Activated CD4-positive, alpha-beta T cell treated with anti-CD3 and anti-CD28 coated beads, Interleukin-2, Interleukin-6, amounts not matched to agents 100 ng/mL and 50 ng/mL, durations not matched to agents 16 hours and 8 hours (primary cell): Measurements from ENCODE around the gene ACOT6.
"Not testable (repeated sequence)": the region's sequence is repeated elsewhere in the genome, so short reads cannot be mapped to it uniquely, and the experiment has no call there.

Experiments used
- DNase-seq: peaks from one replicate; pipeline ENCODE4 v3.0.0-alpha.2; 2020

Gene ACOT6

DNA sequence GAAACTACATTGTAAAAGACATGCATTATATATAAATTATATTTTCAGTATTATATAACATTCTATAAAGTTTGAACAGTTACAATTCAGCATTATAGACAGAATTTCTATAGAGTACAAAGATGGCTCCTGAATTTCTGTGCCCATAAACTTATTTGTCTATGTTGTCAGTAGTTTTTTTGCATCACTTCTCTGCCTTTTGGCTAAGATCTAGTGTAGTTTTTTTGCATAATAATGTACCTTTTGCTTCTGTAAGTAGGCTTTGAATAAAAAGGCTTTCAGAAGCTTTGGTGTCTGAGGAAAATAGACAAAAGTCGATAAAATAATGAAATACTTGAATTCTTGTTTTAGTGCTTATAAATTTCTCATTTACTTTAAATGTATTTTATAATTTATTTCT lies 43.5 kb downstream of the ACOT6 start:
- DNase-seq: no peak

DNA sequence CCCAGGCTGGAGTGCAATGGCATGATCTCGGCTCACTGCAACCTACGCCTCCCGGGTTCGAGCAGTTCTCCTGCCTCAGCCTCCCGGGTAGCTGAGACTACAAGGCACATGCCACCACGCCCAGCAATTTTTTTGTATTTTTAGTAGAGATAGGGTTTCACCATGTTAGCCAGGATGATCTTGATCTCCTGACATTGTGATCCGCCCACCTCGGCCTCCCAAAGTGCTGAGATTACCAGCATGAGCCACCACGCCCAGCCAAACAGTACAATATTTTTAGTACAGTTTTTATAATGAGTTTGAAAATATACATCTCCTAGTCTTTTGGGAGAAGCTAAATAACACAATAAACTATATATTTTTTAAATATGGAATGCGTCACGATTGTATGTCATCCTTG lies 46.9 kb downstream of the ACOT6 start:
- not testable (repeated sequence) for DNase-seq

DNA sequence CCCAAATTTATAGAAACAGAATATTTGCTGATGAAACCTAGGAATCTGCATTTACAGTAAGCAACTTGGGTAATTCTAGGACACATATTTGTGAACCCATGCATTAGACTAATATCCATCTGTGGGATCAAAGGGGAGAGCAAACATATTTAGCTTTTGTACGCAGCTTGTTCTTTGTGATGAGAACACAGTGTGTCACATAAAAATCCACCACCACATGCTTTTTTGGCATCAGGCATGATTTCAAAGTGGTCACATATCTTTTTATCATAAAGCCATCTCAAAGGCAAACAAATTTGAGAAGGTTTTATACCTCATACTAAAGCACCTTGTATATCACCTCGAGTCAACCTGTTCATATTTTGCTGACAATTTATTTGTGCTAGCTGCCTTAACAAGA lies 48.2 kb downstream of the ACOT6 start:
- no peak for DNase-seq

DNA sequence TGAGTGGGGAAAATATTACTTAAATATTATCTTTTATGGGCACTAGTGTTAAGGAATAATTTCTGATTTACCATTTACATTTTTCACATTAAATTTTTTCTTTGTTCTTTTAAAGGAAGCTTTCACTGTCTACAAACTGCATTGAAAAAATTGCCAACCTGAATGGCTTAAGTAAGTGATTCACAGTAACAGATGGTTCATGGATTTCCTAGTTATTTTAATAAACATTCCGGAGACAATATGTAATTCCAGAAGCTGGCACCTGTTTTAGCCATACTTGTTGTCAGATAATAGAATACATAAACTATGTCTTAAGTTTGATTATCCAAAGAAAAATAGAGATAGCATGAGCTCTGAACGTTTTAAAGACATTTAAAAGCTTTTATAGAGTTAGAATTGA lies 49.6 kb downstream of the ACOT6 start:
- no peak for DNase-seq

DNA sequence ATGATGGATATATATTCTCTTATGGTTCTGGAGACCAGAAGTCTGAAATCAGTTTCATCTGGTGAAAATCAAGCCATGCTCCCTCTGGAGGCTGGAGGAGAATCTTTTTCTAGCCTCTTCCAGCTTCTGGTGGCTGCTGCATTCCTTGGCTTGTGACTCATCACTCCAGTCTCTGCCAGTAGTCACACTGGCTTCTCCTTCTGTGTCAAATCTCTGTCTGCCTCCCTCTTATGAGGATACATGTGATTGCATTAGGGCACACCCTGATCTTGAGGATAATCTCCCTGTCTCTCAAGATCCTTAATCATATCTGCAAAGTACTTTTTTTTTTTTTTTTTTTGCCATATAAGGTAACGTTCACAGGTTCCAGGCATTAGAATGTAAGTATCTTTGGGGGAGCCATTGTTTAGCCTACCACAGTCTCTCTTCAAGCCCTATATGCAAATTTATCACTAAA lies 50.2 kb downstream of the ACOT6 start:
- no peak for DNase-seq

DNA sequence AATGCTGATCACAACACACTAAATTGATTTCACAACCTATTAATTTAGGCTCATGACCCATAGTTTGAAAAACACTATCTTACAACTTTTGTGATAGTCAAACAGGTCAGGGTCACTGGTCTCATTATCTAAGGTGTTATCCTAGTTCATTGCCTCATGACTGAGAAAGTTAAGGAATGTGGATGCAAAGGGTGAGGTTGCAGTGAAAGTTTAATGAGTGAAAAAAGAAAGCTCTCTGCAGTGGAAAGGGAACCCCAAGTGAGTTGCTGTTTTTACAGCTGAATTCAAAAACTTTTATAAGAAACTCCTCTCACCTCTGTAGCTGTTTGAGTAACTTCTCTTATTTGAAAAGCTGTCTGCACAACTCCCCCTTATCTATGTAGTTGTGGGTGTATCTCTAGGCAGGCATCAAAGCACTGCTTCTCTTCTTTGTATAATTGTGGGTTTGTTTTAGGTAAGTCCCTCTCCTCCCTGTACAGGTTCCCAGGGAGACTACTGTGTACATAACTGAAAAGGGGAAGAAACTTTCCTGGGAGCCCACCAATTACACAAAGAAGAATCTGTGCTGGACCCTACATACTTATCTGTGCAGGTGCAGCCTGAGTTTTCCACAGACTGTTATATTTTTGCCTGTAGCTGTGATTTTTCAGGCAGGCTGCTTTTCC lies 51.4 kb downstream of the ACOT6 start:
- DNase-seq: no peak

DNA sequence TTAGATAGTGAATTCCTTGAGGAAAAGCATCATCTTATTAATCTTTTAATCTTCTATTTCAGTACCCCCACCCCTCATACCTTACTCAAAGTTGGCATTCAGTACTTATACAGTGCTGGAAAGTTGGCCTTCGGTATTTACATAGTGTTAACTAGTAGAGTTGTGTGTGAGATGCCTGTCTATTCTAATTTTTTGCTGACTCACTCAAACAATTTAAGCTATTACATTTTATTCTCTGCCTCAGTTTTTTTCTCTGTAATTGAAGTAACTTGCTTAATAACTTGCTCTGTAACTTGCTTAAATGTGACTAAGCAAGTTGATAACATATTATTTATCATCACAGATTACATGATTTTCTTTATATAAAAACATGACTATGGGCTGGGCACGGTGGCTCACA lies 52.8 kb downstream of the ACOT6 start:
- DNase-seq: no peak

DNA sequence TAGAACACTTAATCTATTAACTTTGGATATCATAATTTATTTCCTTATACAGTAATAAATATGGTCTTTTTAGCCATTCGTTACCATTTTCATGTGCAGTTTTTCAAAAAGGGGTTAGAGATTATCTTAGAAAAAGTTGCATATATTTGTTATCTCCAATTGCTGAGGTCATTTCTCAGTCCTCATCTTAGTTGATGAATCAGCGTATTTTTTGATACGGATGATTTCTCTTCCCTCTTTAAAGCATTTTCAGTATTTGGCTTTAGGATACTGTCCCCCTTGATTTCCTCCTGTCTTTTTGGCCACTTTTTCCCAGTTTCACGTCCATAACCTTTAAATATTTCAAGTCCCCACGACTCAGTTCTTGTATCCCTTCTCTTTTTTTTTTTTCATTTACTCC lies 54.3 kb downstream of the ACOT6 start:
- no peak for DNase-seq

DNA sequence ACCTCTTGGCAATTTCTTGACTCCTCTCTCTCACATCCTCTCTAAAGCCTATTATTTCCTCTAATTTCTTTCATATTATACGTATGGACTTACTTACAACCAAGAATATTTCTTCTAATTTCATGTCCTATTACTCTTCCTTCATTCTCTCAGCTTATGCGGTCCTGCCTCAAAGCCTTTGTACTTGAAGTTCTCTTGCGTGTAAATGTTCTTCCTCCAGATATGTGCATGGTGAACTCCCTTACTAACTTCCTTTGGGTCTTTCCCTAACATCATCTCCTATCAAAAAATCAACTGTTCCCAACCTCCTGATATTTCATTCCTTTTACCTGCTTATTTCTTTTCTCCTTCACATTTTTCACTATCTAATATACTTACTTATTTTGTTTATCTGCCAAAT lies 55.5 kb downstream of the ACOT6 start:
- no peak for DNase-seq
